MM.1S (cell line): ENCODE measurements around the gene SPRED1.
"Not testable (repeated sequence)": the region's sequence is repeated elsewhere in the genome, so short reads cannot be mapped to it uniquely, and the experiment has no call there.

Experiments
- DNase-seq: peaks from one replicate; pipeline ENCODE4 v3.0.0-alpha.2; 2015
- H2AFZ ChIP-seq: fragments of 300-600 bp; sonication (generic); 2 replicates; pipeline ENCODE4 v1.6.0; 2016; ENCODE audit warnings: antibody characterized with exemption, low read length
- H3F3A ChIP-seq: fragments of 300-600 bp; sonication (generic); 2 replicates; pipeline ENCODE4 v1.6.1; 2016; ENCODE audit warnings: mild to moderate bottlenecking, antibody characterized with exemption, low read length, moderate library complexity, mixed read lengths; ENCODE audit not compliant: insufficient read depth
- H3K27ac ChIP-seq: fragments of 300-600 bp; sonication (generic); 2 replicates; pipeline ENCODE4 v1.5.1; 2016; ENCODE audit warnings: mild to moderate bottlenecking, low read length
- H3K27me3 ChIP-seq: fragments of 300-600 bp; sonication (generic); replicated peaks from 2 replicates; pipeline ENCODE4 v1.6.0; 2016; ENCODE audit warnings: low read length; ENCODE audit not compliant: insufficient read depth
- H3K36me3 ChIP-seq: fragments of 300-600 bp; sonication (generic); replicated peaks from 2 replicates; pipeline ENCODE4 v1.6.1; 2016; ENCODE audit warnings: mild to moderate bottlenecking, low read length, mixed read lengths; ENCODE audit not compliant: insufficient read depth
- H3K4me1 ChIP-seq: fragments of 300-600 bp; sonication (generic); 2 replicates; pipeline ENCODE4 v1.6.1; 2016; ENCODE audit warnings: low read length, mixed read lengths
- H3K4me2 ChIP-seq: fragments of 300-600 bp; sonication (generic); 2 replicates; pipeline ENCODE4 v1.6.0; 2016; ENCODE audit warnings: low read depth, low read length
- H3K4me3 ChIP-seq: fragments of 300-600 bp; sonication (generic); 2 replicates; pipeline ENCODE4 v1.5.1; 2016; ENCODE audit warnings: low read length, mixed read lengths
- H3K79me2 ChIP-seq: fragments of 300-600 bp; sonication (generic); 2 replicates; pipeline ENCODE4 v1.6.1; 2016; ENCODE audit warnings: mixed run types, low read length, mixed read lengths
- H3K9ac ChIP-seq: fragments of 300-600 bp; sonication (generic); 2 replicates; pipeline ENCODE4 v1.6.1; 2016; ENCODE audit warnings: low read length, mixed read lengths
- H3K9me2 ChIP-seq: fragments of 300-600 bp; sonication (generic); replicated peaks from 2 replicates; pipeline ENCODE4 v1.6.1; 2016; ENCODE audit warnings: mild to moderate bottlenecking, low read length, mixed read lengths; ENCODE audit not compliant: insufficient read depth
- H3K9me3 ChIP-seq: fragments of 300-600 bp; sonication (generic); replicated peaks from 2 replicates; pipeline ENCODE4 v1.6.1; 2016; ENCODE audit warnings: mild to moderate bottlenecking, low read length, mixed read lengths; ENCODE audit not compliant: insufficient read depth
- H4K20me1 ChIP-seq: fragments of 300-600 bp; sonication (generic); 2 replicates; pipeline ENCODE4 v1.6.1; 2016; ENCODE audit warnings: mild to moderate bottlenecking, low read length, moderate library complexity, mixed read lengths; ENCODE audit not compliant: insufficient read depth
- EZH2 ChIP-seq: fragments of 300-600 bp; sonication (generic); optimal IDR thresholded peaks from 2 replicates; pipeline ENCODE3; 2017; ENCODE audit warnings: low read depth, mild to moderate bottlenecking, antibody characterized with exemption, low read length, mixed read lengths
- EZH2phosphoT487 ChIP-seq: fragments of 300-600 bp; sonication (generic); IDR thresholded peaks from 2 replicates; pipeline ENCODE4 v1.6.1; 2018; ENCODE audit warnings: antibody characterized with exemption, low read length
- TF ChIP-seq, protein P1 (sequence below): fragments of 300-600 bp; sonication (generic); IDR thresholded peaks from 2 replicates; pipeline ENCODE4 v1.5.1; 2016; ENCODE audit warnings: antibody characterized with exemption, low read length, mixed read lengths

SPRED1 gene

GRCh38 chr15:38271895-38272294 is 19.3 kb downstream of the SPRED1 start:
- TF ChIP-seq EZH2phosphoT487 (no peak), EZH2 (no peak)
- TF ChIP-seq, protein P1, sequence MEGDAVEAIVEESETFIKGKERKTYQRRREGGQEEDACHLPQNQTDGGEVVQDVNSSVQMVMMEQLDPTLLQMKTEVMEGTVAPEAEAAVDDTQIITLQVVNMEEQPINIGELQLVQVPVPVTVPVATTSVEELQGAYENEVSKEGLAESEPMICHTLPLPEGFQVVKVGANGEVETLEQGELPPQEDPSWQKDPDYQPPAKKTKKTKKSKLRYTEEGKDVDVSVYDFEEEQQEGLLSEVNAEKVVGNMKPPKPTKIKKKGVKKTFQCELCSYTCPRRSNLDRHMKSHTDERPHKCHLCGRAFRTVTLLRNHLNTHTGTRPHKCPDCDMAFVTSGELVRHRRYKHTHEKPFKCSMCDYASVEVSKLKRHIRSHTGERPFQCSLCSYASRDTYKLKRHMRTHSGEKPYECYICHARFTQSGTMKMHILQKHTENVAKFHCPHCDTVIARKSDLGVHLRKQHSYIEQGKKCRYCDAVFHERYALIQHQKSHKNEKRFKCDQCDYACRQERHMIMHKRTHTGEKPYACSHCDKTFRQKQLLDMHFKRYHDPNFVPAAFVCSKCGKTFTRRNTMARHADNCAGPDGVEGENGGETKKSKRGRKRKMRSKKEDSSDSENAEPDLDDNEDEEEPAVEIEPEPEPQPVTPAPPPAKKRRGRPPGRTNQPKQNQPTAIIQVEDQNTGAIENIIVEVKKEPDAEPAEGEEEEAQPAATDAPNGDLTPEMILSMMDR: no peak
- Histone ChIP-seq H3F3A (peaks cover 8% of the 10 kb centered on the region), H4K20me1 (0 out of 2 replicates have a peak, but pooled peaks cover 1% of the 10 kb centered on the region), H3K4me2 (no peak overlapping the region), H3K27ac (no peak overlapping the region), H3K4me3 (no peak overlapping the region), H3K9me3 (no peaks in the 10 kb centered on the region), H2AFZ (no peak overlapping the region), H3K4me1 (peaks cover 14% of the 10 kb centered on the region), H3K79me2 (peaks cover 98% of the 10 kb centered on the region), H3K9ac (no peak overlapping the region), H3K36me3 (no peaks in the 10 kb centered on the region), H3K9me2 (no peaks in the 10 kb centered on the region), H3K27me3 (no peaks in the 10 kb centered on the region)
- DNase-seq: no peak

GRCh38 chr15:38272431-38272830 is 19.8 kb downstream of the SPRED1 start:
- not testable (repeated sequence) for H4K20me1 ChIP-seq, H3K36me3 ChIP-seq, H3K9me3 ChIP-seq, H3K9ac ChIP-seq, H3K27ac ChIP-seq, DNase-seq, H3K27me3 ChIP-seq, H3K4me2 ChIP-seq, H3K9me2 ChIP-seq, H3K4me3 ChIP-seq, H3F3A ChIP-seq, H2AFZ ChIP-seq
- H3K79me2 ChIP-seq: peaks cover 98% of the 10 kb centered on the region
- H3K4me1 ChIP-seq: peaks cover 14% of the 10 kb centered on the region

DNA sequence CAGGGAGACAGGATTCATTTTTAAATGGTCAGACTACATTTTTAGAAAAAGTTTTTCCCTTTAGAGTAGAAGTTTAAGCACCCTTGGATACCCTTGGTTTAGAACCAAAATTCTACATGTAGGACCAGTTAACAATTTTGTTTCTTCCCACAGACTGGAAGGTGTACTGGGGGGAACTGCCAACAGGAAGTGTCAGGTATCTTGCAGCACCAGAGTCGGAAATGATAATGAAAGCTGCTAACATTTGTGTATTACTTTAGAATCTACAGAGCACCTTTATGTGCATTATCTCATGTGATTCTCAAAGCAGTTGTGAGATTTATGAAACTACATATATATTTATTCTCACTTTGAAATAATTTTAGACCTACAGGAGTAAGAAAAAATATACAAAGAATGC is 21.5 kb downstream of the SPRED1 start:
- H3K4me3 ChIP-seq: peak overlapping the region; percentile 5; the same call in 1 of the 2 replicates
- peaks cover 14% of the 10 kb centered on the region for H3K4me1 ChIP-seq
- TF ChIP-seq, protein P1: no peak
- no peak for TF ChIP-seq EZH2
- TF ChIP-seq EZH2phosphoT487: no peak
- no peak overlapping the region for H2AFZ ChIP-seq
- H3K4me2 ChIP-seq: peak overlapping the region; percentile 52
- H3K27me3 ChIP-seq: no peaks in the 10 kb centered on the region
- H3F3A ChIP-seq: peaks cover 8% of the 10 kb centered on the region
- no peak overlapping the region; the same call in 1 of the 2 replicates for H3K9ac ChIP-seq
- no peaks in the 10 kb centered on the region for H3K9me3 ChIP-seq
- DNase-seq: peak; percentile 67
- no peaks in the 10 kb centered on the region for H3K9me2 ChIP-seq
- H3K79me2 ChIP-seq: peaks cover 98% of the 10 kb centered on the region
- H4K20me1 ChIP-seq: no peaks in the 10 kb centered on the region
- H3K27ac ChIP-seq: peak overlapping the region; percentile 26; the same call in 1 of the 2 replicates
- no peaks in the 10 kb centered on the region for H3K36me3 ChIP-seq

DNA sequence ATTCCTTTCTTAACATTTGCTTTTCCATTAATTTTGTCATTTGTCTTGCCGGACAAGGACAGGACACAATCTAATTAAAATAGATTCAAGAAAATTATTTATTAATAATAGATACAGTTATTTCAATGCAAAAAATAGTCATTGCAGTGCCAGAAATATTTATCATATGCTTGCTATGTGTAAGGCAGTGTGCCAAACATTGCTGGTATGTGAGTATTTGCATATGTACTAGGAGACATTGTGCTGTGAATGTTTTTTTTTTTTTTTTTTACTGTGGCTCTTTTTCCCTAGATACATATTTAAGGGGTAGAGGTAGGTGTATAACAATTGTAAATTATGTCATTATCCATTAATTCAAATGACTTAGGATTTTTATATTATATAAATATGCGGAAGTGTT is 23.3 kb downstream of the SPRED1 start:
- Histone ChIP-seq H4K20me1 (0 out of 2 replicates have a peak, but pooled peaks cover 3% of the 10 kb centered on the region), H3K9ac (no peak overlapping the region)
- TF ChIP-seq, protein P1: no peak
- TF ChIP-seq EZH2: no peak
- no peak for TF ChIP-seq EZH2phosphoT487

GRCh38 chr15:38277281-38277680 is 24.6 kb downstream of the SPRED1 start:
- not testable (repeated sequence) for H2AFZ ChIP-seq, H3K36me3 ChIP-seq, H3K9me2 ChIP-seq, H3K27ac ChIP-seq, DNase-seq, H3K4me3 ChIP-seq, H3K9me3 ChIP-seq, H3F3A ChIP-seq, H3K27me3 ChIP-seq, H3K4me2 ChIP-seq, H4K20me1 ChIP-seq, H3K9ac ChIP-seq
- H3K79me2 ChIP-seq: peaks cover 98% of the 10 kb centered on the region
- peaks cover 27% of the 10 kb centered on the region for H3K4me1 ChIP-seq

More for the DNA sequence above, 23.3 kb downstream of the SPRED1 start:
- Histone ChIP-seq H3K9me2 (no peaks in the 10 kb centered on the region), H3K4me1 (peaks cover 25% of the 10 kb centered on the region), H3K36me3 (no peaks in the 10 kb centered on the region), H2AFZ (no peak overlapping the region), H3K4me3 (no peak overlapping the region), H3K4me2 (no peak overlapping the region), H3K27ac (no peak overlapping the region), H3F3A (peaks cover 8% of the 10 kb centered on the region), H3K27me3 (no peaks in the 10 kb centered on the region), H3K79me2 (peaks cover 98% of the 10 kb centered on the region), H3K9me3 (no peaks in the 10 kb centered on the region)
- DNase-seq: no peak
